Natural killer cell (primary cell): Measurements from ENCODE around the gene DOLK. TPM values are rescaled to one million over a fixed set of nuclear protein-coding genes. Genes with fewer than 3 reads are reported as not detected.
A peak's percentile ranks its signal among the peaks of the same experiment; 100 is the strongest.

Experiments
- ATAC-seq, 3 donors: fragments of 150-1000 bp in 2 of 3; fragments of 200-7000 bp in 1 of 3; cut with Tn5 transposase; 1 replicate in 1 of 3; 2 replicates in 2 of 3; pipeline ENCODE4 v1.10.0; 2021; ENCODE audit warnings: mild to moderate bottlenecking in 2 of 3, moderate library complexity in 2 of 3
- DNase-seq, 2 donors: peaks; one replicate each; pipeline versions ENCODE4 v3.0.0 to v3.0.0-alpha.2; 2013 to 2021; ENCODE audit warnings: mixed read lengths in 1 of 2
- H3K27ac ChIP-seq: one replicate; pipeline ENCODE4 v1.5.1; 2013; ENCODE audit warnings: mild to moderate bottlenecking, low read length
- H3K27me3 ChIP-seq: one replicate; pipeline ENCODE4 v1.6.1; 2013; ENCODE audit warnings: low read length; ENCODE audit not compliant: control insufficient read depth, insufficient read depth
- H3K36me3 ChIP-seq: one replicate; pipeline ENCODE4 v1.6.1; 2013; ENCODE audit warnings: low read length; ENCODE audit not compliant: control insufficient read depth, insufficient read depth
- H3K4me1 ChIP-seq: one replicate; pipeline ENCODE4 v1.6.1; 2013; ENCODE audit warnings: low read length; ENCODE audit not compliant: control insufficient read depth, insufficient read depth
- H3K4me3 ChIP-seq: one replicate; pipeline ENCODE4 v1.5.1; 2013; ENCODE audit warnings: low read length
- H3K9me3 ChIP-seq: one replicate; pipeline ENCODE4 v1.6.1; 2013; ENCODE audit warnings: low read length; ENCODE audit not compliant: control insufficient read depth, insufficient read depth
- H3K27ac Mint-ChIP-seq, 2 donors: one replicate each; pipeline ENCODE4 v1.8.0; 2022; ENCODE audit warnings: mild to moderate bottlenecking in 2 of 2, mixed read lengths in 2 of 2, moderate library complexity in 1 of 2
- H3K27me3 Mint-ChIP-seq, 2 donors: one replicate each; pipeline ENCODE4 v1.8.0; 2022; ENCODE audit warnings: low read depth in 2 of 2, mixed read lengths in 2 of 2
- H3K36me3 Mint-ChIP-seq: one replicate; pipeline ENCODE4 v1.8.0; 2022; ENCODE audit warnings: mixed read lengths
- H3K4me1 Mint-ChIP-seq, 2 donors: one replicate each; pipeline ENCODE4 v1.8.0; 2022; ENCODE audit warnings: mixed read lengths in 2 of 2
- H3K4me3 Mint-ChIP-seq: one replicate; pipeline ENCODE4 v1.8.0; 2022; ENCODE audit warnings: mild to moderate bottlenecking, moderate library complexity, mixed read lengths
- H3K9me3 Mint-ChIP-seq, 2 donors: one replicate each; pipeline ENCODE4 v1.8.0; 2022; ENCODE audit warnings: mixed read lengths in 2 of 2
- CTCF ChIP-seq: fragments of 200-600 bp; IDR thresholded peaks from one replicate; pipeline ENCODE4 v1.8.0; 2022; ENCODE audit warnings: antibody characterized with exemption
- WGBS: methylation state at CpG from one replicate; pipeline ENCODE4 v1.1.7; 2013; ENCODE audit warnings: missing lambda C conversion rate; ENCODE audit not compliant: insufficient coverage; 5-methylcytosine and 5-hydroxymethylcytosine counted together
- intact Hi-C: fragments of 100-400 bp; cut with micrococcal nuclease; formaldehyde crosslinking; loops from one replicate; pipeline ENCODE4 v1.14.2; 2022
- total RNA-seq, 4 donors: library from RNA; stranded (reverse); fragments of 120-200 nt in 1 of 4; gene quantifications; one replicate each; pipeline versions ENCODE4 v1.2.3 to v1.2.4, GENCODE V29; 2013 to 2022

The DOLK gene
- total RNA-seq, 3 donors from 2014 or later (not counting 1 experiment from before 2014, with no cell fraction given): 4.8 to 8.9 (median 6.7) TPM

- DNase-seq (no peak), ATAC-seq (no peak)
- Histone ChIP-seq H3K4me3 (no peak overlapping the region), H3K27me3 (no peaks in the 10 kb centered on the region), H3K27ac (peak overlapping the region; percentile 84), H3K4me1 (peaks cover 90% of the 10 kb centered on the region), H3K36me3 (peaks cover 10% of the 10 kb centered on the region), H3K9me3 (no peaks in the 10 kb centered on the region)
- intact Hi-C loops: no loop called here
- Mint-ChIP-seq H3K36me3 (no peaks in the 10 kb centered on the region), H3K4me3 (peak overlapping the region; percentile 9), H3K4me1 (peaks cover 44 to 78% of the 10 kb centered on the region in 2 donors), H3K27me3 (no peaks in the 10 kb centered on the region), H3K9me3 (no peaks in the 10 kb centered on the region), H3K27ac (peak overlapping the region; percentile 87 to 95)
- 77% methylated on average over 6 of the region's 7 CpGs for WGBS
- no peak for TF ChIP-seq CTCF
Measured at GRCh38 chr9:128901379-128901778, 46.0 kb downstream of the DOLK start.

DNA sequence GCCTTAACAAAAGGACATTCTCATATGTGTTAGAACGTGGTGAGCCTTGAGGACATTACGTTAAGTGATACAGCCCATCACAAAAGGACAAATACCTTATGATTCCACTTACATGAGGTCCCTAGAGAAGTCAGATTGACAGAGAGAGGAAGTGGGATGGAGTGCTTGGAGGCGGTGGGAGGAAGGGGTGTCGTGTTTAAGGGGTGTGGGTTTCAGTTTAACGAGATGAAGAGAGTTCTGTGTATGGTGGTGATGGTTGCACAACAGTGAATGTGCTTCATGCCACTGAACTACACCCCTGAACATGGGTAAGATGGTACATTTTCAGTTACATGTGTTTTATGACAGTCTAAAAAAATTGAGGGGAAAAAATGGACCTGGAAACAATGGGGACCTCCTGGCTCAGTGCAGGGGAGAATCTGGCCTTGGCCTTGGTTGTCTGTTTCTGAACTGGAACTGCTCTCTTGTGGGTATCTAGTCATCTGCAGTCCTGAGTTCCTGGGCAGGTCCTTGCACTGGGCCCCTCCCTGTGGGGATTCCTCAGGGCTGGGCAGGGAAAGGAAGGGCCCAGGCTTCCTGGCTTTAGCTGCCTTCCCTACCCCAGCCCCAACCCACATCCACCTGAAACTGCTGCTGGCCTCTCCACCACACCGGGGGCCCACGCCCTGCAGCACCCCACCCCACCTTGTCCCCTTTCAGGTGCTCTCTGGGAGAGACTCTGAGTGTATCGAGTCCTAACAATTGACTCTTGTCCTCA is 47.7 kb downstream of the DOLK start:
- H3K36me3 Mint-ChIP-seq: no peaks in the 10 kb centered on the region
- peaks cover 55 to 84% of the 10 kb centered on the region in 2 donors for H3K4me1 Mint-ChIP-seq
- H3K4me3 Mint-ChIP-seq: peak overlapping the region; percentile 80
- Histone ChIP-seq H3K4me3 (no peak overlapping the region), H3K36me3 (peaks cover 13% of the 10 kb centered on the region), H3K4me1 (peaks cover 89% of the 10 kb centered on the region), H3K27ac (peak overlapping the region; percentile 84), H3K9me3 (no peaks in the 10 kb centered on the region), H3K27me3 (no peaks in the 10 kb centered on the region)
- intact Hi-C loops: no loop called here
- TF ChIP-seq CTCF: no peak
- H3K27me3 Mint-ChIP-seq: no peaks in the 10 kb centered on the region
- no peaks in the 10 kb centered on the region for H3K9me3 Mint-ChIP-seq
- H3K27ac Mint-ChIP-seq: peak overlapping the region; percentile 87 to 95
- DNase-seq: peak in 1 of 2 donors; percentile 53
- WGBS: 13% methylated on average over 6 of the region's 8 CpGs
- peak in 2 of 3 donors; percentile 8 to 22 for ATAC-seq

GRCh38 chr9:128898845-128899565 is 48.4 kb downstream of the DOLK start:
- Histone ChIP-seq H3K9me3 (no peaks in the 10 kb centered on the region), H3K27me3 (no peaks in the 10 kb centered on the region), H3K27ac (peak overlapping the region; percentile 84), H3K36me3 (peaks cover 13% of the 10 kb centered on the region), H3K4me1 (peaks cover 89% of the 10 kb centered on the region), H3K4me3 (no peak overlapping the region)
- Mint-ChIP-seq H3K36me3 (no peaks in the 10 kb centered on the region), H3K9me3 (no peaks in the 10 kb centered on the region), H3K4me1 (peaks cover 57 to 83% of the 10 kb centered on the region in 2 donors), H3K27me3 (no peaks in the 10 kb centered on the region), H3K27ac (peak overlapping the region; percentile 87 to 95), H3K4me3 (peak overlapping the region; percentile 80)
- DNase-seq (no peak), ATAC-seq (peak in 1 of 3 donors; percentile 23)
- 80% methylated on average over 14 of the region's 18 CpGs for WGBS
- intact Hi-C loops: no loop called here
- no peak for TF ChIP-seq CTCF
